GM18511 (cell line): ENCODE data around the gene THBD.
"Not testable (repeated sequence)": the region's sequence is repeated elsewhere in the genome, so short reads cannot be mapped to it uniquely, and the experiment has no call there.

ENCODE experiments used
- ATAC-seq: cut with Tn5 transposase; IDR thresholded peaks from one replicate; pipeline ENCODE4 v1.9.1; 2021; ENCODE audit warnings: mild to moderate bottlenecking, moderate library complexity; ENCODE audit not compliant: unreplicated experiment

Gene THBD

DNA sequence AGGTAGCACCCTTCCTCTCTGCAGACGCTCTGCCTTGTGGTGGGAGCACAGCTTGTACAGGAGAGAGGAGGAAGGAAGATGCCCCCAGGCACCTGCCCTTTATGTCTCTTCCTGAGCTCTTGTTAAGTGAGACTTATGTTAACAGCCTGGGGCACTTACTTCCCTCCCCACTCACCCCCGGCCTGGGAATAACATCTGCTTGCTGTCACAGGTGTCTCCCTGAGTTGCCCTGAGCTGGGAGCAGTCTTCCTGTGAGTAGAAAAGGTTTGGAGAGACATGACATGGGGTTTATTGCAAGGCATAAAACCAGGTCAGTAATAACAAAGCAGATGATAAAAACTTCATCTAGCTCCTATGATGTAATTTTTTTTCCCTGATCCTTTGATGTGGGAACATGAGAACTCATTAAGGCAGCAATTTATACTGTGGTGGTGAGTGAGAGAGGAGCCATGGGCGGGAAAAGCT lies 12.4 kb downstream of the THBD start:
- no peak for ATAC-seq

DNA sequence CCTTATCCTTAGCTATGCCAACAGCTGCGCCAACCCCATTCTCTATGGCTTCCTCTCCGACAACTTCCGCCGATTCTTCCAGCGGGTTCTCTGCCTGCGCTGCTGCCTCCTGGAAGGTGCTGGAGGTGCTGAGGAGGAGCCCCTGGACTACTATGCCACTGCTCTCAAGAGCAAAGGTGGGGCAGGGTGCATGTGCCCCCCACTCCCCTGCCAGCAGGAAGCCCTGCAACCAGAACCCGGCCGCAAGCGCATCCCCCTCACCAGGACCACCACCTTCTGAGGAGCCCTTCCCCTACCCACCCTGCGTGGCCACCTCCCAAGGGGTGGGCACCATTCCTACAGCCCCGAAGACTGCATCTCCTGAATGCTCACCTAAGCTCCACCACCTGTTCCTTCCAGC lies 13.1 kb downstream of the THBD start:
- no peak for ATAC-seq

DNA sequence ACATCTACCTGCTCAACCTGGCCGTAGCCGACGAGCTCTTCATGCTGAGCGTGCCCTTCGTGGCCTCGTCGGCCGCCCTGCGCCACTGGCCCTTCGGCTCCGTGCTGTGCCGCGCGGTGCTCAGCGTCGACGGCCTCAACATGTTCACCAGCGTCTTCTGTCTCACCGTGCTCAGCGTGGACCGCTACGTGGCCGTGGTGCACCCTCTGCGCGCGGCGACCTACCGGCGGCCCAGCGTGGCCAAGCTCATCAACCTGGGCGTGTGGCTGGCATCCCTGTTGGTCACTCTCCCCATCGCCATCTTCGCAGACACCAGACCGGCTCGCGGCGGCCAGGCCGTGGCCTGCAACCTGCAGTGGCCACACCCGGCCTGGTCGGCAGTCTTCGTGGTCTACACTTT lies 13.7 kb downstream of the THBD start:
- no peak for ATAC-seq

DNA sequence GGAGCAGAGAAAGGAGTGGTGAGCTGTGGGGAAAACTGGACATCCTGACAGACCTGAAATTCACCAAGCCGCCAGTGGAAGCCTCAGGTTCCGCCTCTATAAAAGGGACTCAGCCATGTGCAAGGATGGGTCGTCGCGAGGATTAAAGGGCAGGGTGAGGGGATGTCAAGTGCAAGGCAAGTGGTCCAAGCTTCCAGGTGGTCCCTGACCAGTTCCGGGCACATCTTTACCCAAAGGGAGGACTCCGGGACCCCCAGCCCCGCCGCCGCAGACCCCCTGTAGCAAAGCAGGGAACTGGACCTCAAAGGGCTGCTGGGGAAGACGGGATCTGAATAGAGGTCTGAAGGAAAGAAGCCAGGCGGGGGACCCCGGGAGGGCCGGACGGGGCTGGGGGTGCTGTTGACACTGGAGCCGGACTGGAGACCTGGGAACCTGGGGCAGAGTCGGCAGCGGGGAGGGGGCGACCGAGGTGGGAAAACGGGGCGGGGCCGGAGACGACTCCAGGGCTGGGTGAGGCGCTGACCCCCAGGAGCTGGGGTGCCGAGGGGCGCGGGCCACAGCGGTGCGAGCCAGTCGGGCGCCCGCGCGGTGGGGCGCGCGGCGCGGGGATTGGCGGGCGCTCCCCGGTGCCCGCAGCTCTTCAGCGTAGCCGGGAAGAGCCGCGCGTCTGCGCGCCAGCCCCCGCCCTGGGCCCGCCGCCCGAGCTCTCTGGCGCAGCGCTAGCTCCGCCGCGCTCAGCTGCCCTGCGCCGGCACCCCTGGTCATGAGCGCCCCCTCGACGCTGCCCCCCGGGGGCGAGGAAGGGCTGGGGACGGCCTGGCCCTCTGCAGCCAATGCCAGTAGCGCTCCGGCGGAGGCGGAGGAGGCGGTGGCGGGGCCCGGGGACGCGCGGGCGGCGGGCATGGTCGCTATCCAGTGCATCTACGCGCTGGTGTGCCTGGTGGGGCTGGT lies 14.5 kb downstream of the THBD start, which contains the start of gene SSTR4:
Gene SSTR4, plus strand, starts transcription at position 592 of the 951 bp plus-strand sequence. Its CDS starts 172 bp downstream, at position 764.
- no peak for ATAC-seq

DNA sequence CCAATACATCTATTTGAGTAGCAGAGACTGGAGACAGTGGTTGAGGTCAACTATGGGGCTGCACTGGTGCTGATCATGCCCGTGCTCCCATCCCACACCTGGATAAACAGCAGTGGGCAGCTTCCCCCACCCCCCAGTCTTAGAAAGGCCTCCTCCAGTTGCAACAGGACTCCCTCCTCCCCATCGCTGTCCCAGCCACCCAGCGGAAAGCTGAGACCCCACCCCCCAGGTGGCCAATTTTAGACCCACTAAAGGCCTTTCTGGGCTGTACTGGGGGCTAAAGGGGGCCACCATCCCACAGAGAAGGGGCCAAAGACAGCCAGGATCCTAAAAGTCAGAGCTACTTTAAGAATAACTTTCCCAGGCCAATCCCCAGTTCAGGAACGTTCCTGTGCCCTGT lies 15.6 kb downstream of the THBD start:
- ATAC-seq, result no peak

DNA sequence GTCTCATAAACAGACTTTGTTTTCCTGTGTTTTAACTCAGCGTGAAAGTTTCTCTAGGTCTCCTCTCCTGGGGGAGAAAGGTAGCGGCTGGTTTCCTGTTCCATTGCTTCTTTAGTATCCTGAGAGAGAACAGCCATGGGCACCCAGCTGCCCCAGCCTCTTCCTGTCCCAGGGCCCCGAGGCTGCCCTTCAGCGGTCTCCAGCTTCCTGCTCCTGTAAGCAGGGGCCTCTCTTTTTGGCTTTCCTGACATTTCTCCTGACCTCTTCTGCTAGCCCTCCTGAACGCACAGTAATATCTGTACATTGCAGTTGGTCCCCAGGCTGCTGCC lies 16.8 kb downstream of the THBD start:
- no peak for ATAC-seq

DNA sequence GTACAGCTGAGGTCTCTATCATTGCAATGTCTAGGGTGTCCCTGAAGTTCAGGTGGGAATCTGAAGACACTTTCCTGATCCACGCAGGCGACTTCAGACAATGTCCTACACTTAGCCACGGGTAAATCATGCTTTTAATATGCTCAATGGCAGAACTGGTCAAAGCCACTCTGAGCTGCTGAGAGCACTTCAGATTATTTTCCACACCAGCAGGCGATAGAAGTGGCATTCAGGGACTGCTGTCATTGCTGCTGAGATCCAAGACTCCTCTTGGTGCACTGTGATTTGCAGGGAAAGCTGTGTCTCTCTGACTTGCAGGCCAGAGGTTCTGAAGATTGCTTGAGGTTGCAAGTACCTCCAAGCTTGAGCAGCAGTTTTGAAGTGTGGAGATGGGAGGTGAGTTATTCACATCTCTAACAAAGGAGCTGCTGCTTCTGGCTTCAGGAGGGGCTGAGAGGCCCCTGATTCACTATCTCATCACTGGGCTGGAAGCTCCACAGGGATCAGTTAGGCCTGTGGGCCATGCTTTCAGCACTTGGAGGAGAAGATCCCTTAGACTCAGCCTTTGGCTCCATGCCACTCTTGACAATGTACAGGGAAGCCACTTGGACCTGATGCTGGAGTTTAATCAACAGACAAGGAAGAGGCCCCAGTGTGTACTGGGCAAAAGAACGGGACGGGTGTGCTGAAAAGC lies 17.3 kb downstream of the THBD start:
- ATAC-seq, result no peak

DNA sequence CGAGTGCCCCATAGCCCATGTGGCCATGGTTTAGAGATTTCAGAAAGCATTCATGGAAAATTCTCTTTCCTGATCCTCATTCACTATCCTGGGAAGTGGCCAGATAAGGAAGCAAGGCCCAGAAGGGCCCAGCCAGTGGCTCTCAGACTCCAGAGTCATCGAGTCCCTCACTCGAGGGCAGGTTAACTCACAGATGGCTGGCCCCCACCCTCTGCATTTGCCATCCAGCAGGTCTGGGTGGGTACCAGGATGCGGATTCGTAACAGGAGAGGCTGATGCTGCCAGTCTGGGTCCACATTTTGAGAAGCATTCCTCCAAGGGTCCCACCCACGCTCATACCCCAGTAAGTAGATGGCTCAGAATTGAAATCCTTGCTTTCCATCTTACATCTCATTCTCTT lies 18.1 kb downstream of the THBD start:
- no peak for ATAC-seq

DNA sequence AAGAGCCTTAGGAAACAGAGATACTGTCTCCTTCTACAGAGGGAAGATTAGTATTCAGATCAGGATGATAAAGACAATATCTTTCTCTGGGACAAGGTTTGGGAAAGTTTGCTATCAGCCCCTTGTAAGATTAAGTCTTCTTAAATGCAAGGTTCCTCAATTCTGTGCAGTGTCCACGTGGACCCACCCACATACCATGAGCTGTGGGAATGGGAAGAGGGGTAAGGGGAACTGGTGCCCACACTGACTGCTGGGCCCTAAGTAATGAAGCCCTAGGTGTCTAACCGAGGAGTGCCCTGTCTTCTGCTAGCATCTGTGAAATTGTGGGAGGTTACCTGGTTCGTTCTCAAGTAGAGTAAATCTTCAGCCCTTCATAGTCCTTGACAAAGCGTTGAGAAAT lies 20.1 kb downstream of the THBD start:
- ATAC-seq, result no peak

DNA sequence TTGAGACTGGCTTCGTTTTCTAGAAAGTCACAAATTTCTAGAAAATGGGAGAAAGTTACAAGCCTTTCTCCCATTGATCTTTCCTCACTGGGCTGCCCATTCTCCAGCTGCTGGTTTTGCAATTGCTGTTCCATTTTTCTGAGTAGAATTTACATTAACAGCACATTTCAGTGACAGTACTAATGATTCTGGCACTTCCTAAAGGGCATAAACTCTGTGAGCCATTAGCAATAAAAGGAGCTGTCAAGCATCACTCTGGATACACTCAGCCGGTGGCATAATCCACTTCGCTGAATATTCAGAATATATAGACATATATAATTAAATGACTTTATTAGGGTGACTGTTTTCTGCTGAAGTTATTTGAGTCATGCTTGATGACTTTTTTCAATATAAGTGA lies 21.1 kb downstream of the THBD start:
- no peak for ATAC-seq

DNA sequence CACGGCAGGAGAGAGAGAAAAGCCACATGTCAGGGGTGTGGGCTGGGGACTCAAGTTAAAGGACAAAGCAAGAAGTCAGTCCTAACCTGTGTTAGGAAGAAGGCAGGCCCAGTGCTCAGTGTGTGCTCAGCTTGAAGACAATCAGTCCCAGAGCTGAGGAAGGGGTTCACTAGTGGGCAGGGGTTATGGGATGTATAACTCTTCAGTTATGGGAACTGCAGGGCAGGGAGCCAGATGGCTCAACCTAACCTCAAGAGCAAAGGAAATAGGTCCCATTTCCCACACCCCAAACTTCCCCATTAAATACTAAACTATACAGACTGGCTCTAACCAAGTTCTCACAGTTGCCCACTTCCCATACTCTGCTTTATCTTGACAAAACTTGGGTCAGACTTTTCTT lies 21.8 kb downstream of the THBD start:
- no peak for ATAC-seq

DNA sequence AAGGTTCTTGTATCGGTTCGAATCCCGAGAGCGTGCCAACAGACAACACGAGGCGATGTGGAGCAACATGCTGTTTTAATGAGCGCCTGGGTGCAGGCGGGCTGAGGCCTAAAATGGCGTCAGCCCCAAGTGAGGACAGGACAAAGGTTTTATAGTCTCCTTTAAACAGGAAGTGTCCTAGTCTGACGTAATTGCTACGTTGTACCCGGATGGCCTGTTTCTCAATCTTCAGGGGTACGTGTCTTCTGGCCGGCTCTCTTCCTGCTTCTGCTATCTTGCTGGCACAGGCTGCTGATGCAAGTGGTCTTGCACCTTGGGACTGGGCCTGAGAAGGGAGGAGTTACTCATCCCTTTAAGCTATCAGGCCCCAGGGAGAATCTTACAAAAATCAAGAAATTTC lies 24.0 kb downstream of the THBD start:
- ATAC-seq, result not testable (repeated sequence)

DNA sequence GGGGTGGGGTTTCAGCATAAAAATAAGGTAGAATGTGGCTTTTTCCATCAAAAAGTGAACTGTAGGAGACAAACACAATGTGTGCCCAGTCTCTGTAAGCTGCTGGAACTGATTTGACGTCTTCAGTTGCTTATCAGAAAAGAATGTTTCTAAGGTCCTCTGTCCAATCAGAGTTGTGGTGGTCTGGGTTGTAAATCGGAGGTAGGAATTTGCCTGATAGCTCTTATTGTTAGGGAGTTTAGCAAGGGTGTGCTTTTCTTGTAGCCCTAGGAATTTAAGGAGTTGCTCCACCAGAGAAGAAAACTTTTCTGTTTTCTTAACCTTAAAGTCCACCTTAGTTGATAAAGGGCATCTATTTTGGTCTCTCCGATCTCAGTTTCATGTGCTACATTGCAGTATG lies 24.8 kb downstream of the THBD start:
- ATAC-seq, result no peak

DNA sequence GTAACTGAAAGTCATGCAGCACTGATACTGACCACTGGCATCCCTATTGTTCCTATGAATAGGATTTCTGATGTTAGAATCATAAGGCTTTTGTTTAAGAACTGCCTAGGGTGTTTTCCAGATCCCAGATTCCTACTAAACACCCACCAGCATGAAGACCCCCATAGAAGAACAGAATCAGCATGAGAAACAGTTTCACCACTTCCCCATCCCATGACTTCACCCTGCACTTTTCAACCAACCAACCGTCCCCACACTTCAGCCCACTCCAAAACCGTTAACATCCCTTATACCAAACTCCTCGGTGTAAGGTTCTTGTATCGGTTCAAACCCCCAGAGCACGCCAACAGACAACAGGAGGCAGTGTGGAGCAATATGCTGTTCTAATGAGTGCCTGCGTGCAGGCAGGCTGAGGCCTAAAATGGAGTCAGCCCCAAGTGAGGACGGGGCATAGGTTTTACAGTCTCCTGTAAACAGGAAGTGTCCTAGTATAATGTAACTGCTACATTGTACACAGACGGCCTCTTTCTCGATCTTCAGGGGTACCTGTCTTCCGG lies 25.8 kb downstream of the THBD start:
- ATAC-seq, result no peak

DNA sequence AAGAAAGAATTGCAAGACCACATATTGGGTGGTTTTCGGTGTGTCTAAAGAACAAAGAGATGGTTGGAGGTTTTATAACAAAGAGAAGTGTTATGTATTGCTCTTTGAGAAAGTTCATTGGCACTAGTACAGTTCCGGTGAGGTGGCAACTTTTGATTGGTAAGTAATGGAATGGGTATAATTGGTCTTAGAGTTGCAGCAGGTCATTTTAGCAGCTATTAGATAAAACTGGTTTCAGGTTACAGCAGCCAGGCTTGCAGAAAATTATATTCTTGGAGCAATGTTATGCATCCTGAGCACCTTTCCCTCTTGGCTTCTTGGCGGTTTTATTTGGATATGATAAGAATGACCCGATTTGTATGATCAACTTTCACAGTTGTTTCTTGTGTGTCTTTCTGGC lies 26.6 kb downstream of the THBD start:
- ATAC-seq, result no peak

DNA sequence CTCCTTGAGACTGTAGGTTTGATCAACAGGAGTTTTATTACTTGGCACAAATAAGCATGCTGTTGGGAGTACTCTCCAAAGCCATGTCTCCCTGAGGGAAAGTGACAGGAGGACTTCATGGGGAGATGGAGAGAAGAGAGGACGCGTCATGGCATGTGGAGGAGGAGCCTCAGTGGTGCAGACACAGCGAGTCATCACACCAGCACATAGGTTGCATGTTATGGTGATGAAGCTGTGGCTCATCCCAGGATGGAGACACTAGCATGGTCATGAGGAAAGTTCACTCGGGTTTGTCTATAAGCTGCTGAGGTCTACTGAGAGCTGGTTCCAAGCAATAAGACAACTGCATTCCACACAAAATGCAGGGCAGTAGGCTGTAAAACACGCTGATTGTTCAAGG lies 27.5 kb downstream of the THBD start:
- no peak for ATAC-seq

DNA sequence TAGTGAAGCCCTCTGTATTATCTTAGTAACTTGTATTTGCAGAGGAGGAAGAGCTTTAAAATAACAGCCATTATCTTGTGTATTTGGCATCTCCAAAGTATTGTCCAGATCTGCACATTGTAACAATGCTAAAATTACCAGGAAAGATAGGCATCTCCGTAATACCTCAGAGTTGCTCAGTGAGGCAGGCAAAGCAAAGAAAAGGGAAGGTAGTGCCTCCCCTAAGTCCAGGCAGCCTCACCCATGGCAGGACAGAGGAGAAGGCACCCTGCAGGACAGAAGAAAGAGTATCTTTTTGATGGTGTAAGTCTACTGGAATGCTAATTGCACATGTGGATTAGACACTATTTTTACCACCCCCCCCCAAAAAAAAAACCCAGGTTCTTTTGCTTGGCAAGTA lies 27.9 kb downstream of the THBD start:
- ATAC-seq, result no peak

DNA sequence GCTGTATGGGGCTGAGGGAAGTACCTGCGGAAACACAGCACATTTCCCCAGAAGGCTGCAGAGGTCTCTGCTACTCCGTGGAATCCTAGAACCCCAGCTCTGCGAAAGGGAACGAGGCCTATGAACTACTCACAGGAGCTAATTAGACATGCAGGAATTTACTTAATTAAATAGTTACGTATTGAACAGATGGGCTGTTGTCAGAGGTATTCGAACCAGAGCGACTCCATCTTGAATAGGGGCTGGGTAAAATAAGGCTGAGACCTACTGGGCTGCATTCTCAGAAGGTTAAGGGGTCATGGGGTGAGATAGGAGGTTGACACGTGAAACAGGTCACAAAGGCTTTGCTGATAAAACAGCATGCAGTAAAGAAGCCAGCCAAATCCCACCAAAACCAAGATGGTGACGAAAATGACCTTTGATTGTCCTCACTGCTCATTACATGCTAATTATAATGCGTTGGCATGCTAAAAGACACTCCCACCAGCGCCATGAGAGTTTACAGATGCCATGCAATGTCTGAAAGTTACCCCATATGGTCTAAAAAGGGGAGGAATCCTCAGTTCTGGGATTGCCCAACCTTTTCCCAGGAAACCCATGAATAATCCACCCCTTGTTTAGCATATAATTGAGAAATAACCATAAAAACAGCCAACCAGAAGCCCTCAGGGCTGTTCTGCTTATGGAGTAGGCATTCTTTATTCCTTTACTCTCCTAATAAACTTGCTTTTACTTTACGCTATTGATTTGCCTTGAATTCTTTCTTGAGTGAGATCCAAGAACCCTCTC lies 29.0 kb downstream of the THBD start:
- ATAC-seq, result no peak

DNA sequence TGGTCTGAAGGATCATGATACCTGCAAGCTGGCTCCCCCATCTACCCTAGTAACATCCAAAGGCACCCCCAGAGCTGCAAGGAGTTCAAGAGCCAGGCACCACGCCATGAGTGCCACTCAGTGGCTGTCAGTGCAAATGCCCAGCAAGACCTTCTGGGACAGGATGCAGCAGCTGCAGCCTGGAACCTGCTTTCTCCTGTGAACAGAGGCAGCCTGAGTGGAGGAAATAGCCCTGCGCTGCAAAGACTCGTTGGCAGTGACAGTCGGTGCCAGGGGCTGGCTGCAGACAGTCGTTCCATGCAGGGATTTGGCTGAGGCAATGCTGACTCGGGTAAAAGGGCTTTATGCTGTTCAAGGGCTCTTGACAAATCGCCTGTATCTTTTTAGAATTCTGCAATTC lies 30.1 kb downstream of the THBD start:
- no peak for ATAC-seq

DNA sequence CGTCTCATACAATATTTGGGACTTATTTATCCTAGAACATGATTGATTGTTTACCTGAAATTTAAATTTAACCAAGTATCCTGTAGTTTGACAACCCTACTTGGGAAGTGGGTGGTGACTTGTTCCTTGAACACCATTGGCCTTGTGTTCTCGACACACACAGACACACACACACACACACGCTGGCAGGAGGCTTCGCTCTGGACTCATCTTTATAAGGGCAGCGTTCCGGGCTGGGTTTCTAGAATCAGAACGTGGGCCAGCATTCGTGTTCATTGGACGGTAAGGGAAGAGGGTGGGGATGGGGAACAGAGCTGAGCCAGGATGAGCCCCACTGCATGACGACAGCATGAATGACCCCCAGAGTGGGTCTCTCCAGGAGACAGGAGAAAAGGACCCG lies 30.5 kb downstream of the THBD start:
- no peak for ATAC-seq

DNA sequence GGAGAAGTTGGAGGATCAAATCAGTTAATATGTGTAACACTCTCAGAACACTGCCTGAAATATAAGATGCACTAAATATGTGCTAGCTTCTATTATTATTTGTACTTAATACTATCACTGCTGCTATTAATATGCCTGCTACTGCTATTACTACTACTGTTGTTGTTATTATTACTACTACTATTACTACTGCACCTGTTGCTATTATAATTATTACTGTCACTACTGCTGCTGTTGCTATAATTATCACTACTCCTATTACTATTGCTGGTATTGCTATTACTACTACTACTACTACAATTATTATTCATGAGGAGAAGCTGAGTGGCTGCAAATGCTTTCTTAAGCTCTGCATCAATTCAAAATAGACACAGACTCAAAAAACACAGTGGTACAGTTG lies 31.0 kb downstream of the THBD start:
- ATAC-seq, result no peak
